Hippocampal formation (tissue), 2 donors: Measurements from ENCODE around the gene PKIG.
"Not testable (repeated sequence)": the region's sequence is repeated elsewhere in the genome, so short reads cannot be mapped to it uniquely, and the experiment has no call there.

Experiments used
- DNase-seq, 2 donors: peaks; one replicate each; lab custom pipeline; 2025; lab: John Stamatoyannopoulos, UW

Gene PKIG

GRCh38 chr20:44642203-44643153 lies 60.1 kb downstream of the PKIG start:
- peak; percentile 32 to 71 for DNase-seq

GRCh38 chr20:44643154-44643519 lies 60.8 kb downstream of the PKIG start:
- no peak for DNase-seq

- DNase-seq, result no peak
Observed at GRCh38 chr20:44643596-44644229, 61.3 kb downstream of the PKIG start.

- no peak for DNase-seq
Observed at GRCh38 chr20:44644230-44644617, 61.8 kb downstream of the PKIG start.

GRCh38 chr20:44644667-44645131 lies 62.3 kb downstream of the PKIG start:
- no peak for DNase-seq

GRCh38 chr20:44646023-44646640 lies 63.8 kb downstream of the PKIG start:
- DNase-seq, result no peak

- DNase-seq, result no peak
Observed at GRCh38 chr20:44646641-44647274, 64.4 kb downstream of the PKIG start.

- no peak for DNase-seq
Observed at GRCh38 chr20:44648068-44648467, 65.7 kb downstream of the PKIG start.

- no peak for DNase-seq
Observed at GRCh38 chr20:44648579-44648978, 66.2 kb downstream of the PKIG start.

- no peak for DNase-seq
Observed at GRCh38 chr20:44649126-44649525, 66.7 kb downstream of the PKIG start.

- DNase-seq, result no peak
Observed at GRCh38 chr20:44649976-44650375, 67.6 kb downstream of the PKIG start.

GRCh38 chr20:44650771-44651433 lies 68.5 kb downstream of the PKIG start:
- DNase-seq, result no peak

GRCh38 chr20:44651434-44651683 lies 69.0 kb downstream of the PKIG start:
- no peak for DNase-seq

- peak in 1 of 2 donors; percentile 56 for DNase-seq
Observed at GRCh38 chr20:44651684-44652423, 69.5 kb downstream of the PKIG start, which contains the start of gene ADA. TSS of gene ADA (minus strand) at chr20:44651699. CDS start at chr20:44651607, 92 bp downstream.

- no peak for DNase-seq
Observed at GRCh38 chr20:44653546-44653945, 71.2 kb downstream of the PKIG start.

- DNase-seq, result not testable (repeated sequence)
Observed at GRCh38 chr20:44654210-44654609, 71.8 kb downstream of the PKIG start.

GRCh38 chr20:44656448-44656847 lies 74.1 kb downstream of the PKIG start:
- DNase-seq, result no peak

GRCh38 chr20:44657875-44658274 lies 75.5 kb downstream of the PKIG start:
- DNase-seq, result no peak

- no peak for DNase-seq
Observed at GRCh38 chr20:44658810-44659209, 76.4 kb downstream of the PKIG start.

- no peak for DNase-seq
Observed at GRCh38 chr20:44659931-44660330, 77.6 kb downstream of the PKIG start.

- no peak for DNase-seq
Observed at GRCh38 chr20:44660581-44660980, 78.2 kb downstream of the PKIG start.
